G401.6 (cell line): ENCODE results near the gene MAP2K1.

Source experiments
- FAIRE-seq: peaks from 2 replicates; lab custom pipeline; 2012; peaks lifted over from hg19 to GRCh38; lab: Jason Lieb, UNC

The MAP2K1 gene

DNA sequence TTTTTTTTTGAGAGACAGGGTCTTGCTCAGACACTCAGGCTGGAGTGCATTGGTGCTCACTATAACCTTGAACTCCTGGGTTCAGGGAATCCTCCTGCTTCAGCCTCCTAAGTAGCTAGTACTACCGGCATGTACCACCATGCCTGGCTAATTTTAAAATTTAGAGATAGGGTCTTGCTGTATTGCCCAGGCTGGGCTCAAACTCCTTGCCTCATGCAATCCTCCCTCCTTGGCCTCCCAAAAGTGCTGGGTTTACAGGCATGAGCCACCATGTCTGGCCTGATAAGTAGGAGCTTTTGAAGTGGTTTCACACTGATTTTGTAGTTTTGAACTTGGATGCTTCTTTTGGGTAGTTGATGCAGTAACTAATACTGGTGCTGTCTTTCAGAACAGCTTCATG is 7.8 kb downstream of the MAP2K1 start:
- no peak for FAIRE-seq

DNA sequence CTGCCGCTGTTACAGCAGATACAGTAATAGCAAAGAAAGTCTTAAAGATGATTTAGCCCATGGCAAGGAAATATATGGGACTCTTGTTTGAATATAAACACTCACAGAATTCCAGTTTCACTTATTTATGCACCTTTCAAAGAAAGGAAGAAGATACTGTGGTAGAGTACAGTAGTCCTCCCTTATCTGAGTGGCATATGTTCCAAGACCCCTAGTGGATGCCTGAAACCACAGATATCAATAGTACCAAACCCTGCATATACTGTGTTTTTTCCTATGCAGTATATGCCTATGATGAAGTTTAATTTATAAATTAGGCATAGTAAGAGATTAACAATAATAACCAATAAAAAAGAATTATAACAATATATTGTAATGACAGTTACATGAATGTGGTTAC is 8.2 kb downstream of the MAP2K1 start:
- no peak for FAIRE-seq

DNA sequence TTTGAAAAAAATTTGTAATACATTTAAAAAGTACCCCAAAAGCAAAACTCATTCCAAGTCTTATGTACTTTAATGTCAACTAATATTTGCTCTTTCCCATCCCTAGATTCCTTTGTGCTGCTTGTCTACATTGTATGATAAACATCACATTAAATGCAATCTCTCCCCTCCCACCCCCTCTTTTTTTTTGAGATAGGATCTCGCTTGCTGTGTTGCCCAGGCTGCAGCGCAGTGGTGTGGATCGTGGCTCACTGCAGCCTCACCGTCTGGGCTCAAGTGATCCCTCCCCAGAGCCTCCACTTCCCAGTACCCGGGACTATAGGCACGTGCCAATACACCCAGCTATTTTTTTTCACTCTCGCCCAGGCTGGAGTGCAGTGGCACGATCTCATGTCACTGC is 12.6 kb downstream of the MAP2K1 start:
- FAIRE-seq, result no peak

DNA sequence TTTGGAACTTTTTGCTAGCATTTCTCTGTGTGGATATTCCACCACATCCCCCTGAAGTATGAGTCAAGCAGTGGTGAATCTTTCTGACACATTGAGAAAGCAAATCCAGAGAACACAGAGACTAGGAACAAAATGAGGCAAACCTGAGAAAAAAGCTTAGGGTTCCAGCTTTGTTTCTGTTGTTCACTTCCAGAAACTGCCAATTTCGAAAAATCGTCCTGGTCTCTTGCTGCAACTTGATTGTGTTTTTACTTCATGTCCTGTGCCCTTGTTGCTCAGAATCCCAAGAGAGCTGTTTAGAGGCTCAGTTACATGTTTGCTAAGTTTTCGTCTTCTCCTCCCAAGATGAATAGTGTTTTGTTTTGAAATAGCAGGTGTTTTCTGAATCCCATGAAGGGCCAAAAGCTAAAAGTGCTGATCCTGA is 13.7 kb downstream of the MAP2K1 start:
- FAIRE-seq, result no peak

DNA sequence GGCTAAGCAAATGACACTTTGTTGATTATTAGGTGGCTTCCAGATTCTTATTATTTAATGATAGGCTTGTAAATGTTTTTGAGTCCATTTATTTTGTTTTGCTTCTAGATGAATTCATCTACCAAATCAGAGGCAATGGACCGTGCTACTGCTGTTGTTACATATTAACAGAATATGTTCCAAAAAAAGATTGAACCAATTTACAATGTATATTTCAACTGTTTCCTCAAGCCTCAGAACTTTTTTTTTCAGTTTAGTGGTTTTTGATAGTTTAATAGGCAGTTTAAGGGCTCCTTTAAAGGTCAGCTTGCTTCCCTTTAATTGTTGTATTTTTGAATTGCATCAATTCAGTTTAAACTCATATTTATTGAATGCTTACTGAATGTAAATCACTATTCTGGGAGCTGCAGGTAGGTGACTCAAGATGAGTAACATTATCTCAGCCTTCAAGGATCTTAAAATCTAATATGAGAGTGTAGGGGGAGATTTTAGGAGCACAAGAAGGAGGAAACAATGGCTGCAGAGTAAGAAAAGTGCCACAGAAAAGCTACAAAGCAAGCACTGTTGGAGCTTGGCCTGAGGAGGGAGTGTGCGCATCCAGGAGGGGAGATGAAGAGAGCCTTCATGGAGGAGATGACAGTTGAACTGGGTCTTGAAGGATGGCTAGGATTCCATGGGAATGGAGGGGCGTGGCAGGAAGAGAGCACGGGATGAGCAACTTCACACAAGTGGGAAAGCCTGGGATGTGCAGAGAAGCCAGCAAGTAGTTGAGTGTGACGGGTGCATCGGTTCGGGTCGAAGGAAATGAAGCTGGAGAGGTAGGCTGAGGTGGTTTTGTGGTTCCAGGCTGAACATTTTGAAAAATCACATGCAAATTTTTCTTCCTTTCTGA is 14.7 kb downstream of the MAP2K1 start:
- FAIRE-seq, result no peak

DNA sequence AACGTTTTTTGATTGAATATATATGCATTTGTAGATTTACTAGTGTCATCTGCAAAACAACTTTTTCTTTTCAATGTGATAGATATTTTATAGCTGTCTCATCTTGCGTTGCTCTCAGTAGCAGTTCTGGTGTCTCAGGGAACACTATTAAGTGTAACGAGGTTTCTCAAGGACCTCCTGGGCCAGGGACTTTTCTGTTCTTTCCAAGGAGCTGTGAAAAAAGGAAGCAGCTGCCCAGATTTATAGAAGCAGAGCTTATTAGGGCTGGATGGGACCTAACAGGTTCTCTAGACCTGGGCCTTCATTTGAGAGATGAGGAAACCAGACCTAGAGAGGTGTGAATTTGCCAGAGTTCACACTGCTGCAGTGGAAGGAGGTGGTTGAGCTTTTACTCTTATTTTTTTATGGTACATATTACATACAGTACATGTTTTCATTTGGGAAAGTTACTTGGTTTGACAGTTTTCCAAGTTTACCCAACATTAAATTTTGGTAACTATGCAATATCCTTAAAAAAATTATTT is 16.1 kb downstream of the MAP2K1 start:
- FAIRE-seq, result no peak

DNA sequence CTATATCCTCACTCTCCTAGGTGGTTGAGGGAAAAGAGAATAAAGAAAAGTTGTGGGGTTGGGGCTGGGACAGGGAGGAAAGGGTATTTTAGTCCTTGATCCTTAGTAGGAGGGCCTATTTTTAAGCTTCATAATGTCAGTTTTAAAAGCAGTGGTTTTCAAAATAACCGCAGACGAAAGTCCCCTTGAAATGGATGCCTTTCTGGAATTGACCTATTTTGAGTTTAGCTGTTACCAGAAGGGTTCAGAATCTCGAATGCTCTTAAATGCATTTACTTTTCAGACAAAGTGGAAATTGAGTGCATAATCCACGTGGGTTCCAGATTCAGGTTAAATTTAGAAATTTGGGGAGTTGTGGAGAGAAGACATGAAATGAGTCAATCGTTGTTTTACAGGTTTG is 16.6 kb downstream of the MAP2K1 start:
- no peak for FAIRE-seq

DNA sequence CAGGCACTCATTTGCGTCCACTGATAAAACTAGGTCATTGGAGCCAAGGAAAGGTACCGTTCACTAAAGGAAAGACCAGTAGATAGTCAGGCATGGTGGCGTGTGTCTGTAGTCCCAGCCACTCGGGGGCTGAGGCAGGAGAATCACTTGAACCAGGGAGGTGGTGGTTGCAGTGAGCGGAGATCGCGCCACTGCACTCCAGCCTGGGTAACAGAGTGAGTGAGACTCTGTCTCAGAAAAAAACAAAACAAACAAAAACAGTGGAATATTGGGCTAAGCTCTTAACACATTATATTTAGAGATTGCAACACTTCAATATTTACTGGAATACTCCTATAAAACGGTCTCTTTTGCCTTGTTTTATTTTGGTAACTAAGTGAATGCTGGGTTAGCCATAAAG is 17.4 kb downstream of the MAP2K1 start:
- FAIRE-seq, result no peak

DNA sequence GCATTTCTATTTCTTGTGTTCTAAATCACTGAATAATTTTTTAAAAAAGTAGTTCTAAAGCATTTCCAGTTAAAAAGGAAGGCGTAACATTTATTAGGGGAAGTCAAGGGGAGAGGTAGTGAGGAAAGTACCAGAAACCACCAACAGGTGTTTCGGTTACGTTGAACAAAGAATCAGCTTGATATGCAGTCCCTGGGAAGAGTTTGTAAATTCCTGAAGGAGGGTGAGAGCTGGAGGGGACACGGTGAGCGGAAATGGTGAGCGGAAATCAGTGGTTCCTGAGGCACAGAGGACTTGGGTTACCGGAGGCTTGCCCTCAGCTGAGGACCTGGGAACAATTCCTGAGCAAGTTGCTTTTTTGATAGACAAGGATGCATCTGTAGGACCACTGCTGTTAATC is 17.8 kb downstream of the MAP2K1 start:
- no peak for FAIRE-seq

DNA sequence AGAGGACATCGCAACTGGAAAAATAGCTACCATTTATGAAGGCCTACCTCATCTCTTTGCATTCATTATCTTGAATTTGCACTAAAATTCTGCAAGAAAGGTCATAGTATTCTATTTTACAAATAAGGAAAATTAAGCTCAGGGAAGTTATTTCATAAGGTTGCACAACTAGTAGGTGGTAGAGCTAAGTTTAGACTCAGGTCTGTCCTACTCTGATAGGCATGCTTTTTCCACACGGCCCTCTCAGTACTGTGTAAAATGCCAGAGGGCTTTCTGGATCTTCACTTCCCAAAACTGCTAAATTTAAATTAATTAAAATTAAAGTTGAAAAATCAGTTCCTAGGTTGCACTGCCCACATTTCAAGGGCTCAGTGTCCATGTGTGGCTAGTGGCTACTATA is 18.3 kb downstream of the MAP2K1 start:
- FAIRE-seq, result no peak

DNA sequence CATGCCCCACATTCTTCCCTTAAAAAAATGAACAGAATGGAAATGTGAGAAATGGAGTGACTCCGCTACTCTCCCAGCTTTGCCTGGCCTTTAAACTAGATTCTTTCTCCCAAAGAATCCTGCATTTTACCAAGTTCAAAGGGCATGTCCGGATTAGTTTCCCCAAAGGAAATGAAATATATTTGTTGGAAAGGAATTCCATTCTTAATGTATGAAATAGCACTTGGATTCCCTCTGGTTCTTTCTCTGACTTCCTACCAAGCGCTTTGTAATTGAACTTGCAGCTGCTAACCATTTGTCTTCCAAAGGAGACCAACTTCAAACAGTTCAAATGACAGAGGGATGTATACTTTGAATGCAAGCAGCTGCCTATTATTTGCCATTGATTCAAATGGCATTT is 18.9 kb downstream of the MAP2K1 start:
- FAIRE-seq, result no peak

DNA sequence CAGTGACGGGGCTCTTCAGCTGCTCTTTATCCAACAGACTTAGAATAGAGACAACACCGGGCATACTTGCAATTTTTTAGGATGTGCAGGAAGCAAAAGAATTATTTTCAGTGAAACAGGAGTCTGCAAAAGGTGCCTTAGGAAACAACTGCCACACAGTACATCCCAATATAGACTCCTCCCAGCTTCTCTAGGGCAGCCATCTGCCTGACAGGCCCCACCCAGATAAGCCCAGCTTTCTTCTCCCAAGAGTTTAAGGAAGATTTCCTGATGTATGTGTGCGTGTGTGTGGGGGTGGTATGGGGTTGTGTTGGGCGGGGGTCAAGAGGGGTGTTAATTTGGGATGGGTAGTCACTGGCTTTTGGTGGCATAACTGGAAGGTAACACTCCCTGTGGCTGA is 21.5 kb downstream of the MAP2K1 start:
- no peak for FAIRE-seq

DNA sequence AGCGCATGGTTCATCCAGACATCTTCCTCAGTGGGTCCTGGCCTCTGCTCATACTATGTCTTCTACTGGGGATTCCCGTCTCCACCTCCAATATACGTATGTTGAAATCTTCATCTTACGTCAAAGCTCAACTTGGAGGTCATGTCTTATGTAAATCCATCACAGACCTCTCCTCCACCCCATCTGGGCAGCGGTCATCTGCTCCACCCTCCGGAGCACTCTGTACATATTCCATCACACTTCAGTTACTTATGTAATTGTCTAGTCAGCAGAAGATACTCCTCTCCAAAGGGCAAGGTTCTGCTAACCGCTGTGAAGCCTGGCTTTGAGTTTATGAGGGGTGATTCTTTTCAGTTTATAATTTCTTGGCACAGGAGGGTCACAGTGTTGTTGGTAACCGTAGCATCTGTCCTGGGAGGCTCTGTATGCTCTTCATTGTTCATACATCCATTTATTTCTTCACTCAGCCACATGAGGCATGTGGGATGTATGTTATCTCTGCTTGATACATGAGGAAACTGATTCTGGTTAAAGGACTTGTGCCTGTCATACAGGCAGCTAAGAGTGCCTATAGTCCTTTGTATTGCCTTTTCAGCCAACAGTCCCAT is 22.1 kb downstream of the MAP2K1 start:
- no peak for FAIRE-seq

DNA sequence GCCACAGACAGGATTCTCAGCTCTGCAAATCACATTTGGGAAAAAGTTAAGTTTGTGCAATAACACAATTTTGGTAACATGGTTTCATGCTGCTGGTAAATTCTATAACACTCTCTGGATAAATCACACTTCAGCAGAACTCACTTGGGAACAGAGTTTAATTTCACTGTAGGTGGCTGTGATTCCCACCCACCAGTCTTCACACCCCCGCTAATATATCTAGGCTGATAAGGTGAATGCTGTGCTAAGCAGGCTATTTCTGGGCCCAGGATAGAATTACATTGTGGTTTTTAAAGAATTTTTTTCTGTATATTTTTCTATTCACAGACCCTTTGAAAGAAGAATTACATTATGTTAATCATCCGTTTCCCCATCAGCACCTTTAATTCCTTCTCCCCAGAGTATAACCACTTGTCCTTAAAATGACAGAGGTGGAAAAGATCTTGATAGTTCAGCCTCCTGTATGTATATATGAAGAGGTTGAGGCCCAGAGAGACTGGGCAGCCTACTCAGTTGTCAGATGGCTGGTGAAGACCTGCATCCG is 22.9 kb downstream of the MAP2K1 start:
- no peak for FAIRE-seq

DNA sequence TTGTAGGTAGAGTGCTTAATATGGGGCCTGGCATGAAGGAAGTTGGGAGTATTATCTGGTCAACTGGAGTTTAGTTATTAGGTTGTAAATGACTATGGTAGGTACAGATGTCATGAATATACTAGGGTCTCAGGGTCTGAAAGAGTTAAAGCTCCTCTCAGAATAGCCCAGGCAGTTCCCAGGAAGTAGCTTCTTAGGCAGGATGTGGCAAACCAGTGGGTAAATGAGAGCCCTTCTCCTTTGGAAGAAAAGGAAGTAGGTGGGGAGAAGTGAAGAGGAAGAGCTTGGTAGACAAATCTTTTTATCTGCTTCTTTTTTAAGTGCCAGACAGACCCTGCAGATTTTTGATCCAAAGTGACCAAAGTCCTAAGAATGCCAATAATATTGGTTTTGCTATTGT is 24.5 kb downstream of the MAP2K1 start:
- FAIRE-seq, result no peak

DNA sequence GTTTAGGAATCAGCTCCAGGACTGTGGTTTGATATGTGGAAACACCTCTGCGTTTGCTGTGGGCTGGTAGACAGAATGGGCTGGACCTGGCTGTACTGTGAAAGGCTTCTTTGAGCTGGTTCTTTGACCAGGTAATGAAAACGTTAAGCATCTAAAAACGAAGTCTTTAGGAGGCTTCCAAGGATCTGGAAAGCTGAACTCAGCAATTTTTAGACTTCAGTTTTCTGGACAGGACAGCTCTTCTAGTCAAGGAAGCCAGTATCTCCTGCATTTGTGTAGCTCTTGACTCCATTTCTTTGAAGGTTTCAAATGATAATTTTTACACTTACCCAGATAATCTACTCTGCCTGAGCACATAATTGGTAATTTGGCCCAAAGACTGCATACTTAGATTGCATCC is 25.5 kb downstream of the MAP2K1 start:
- FAIRE-seq, result no peak

DNA sequence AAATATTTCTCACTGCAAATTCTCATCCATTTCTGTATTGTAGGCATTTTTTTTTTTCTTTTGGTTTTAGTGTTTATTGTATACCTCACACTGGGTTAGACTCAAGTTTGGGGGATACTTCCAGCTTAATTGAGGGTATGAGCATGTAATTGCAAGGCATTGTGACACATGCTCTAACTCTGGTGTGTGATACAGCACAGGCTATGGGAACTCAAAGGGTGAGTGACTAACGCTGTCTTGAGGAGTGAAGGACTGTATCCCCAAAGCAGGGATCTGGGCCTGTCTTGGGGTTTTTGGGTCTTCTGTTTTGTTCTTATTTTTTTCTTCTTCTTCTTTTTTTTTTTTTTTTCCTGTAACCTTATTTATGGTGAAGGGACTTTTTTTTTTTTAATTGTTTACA is 26.9 kb downstream of the MAP2K1 start:
- no peak for FAIRE-seq

DNA sequence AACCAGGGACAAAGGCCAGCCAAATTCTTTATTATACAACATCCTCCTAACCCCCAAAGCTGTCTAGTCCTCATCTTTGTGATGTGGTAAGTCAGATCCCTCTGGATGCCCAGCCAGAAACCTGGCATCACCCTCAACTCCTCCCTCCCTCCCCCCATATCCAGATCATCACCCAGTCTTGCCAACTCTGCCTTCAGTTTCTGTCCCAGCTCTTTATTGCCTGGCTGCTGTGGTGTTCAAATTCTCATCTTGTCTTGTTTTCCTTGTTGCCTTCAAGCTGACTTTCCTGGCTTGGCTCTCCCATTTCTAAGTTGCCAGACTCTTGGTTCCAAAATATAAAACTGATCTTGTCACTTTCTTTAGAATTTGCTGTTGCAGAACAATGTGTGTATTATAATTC is 28.6 kb downstream of the MAP2K1 start:
- FAIRE-seq, result no peak

DNA sequence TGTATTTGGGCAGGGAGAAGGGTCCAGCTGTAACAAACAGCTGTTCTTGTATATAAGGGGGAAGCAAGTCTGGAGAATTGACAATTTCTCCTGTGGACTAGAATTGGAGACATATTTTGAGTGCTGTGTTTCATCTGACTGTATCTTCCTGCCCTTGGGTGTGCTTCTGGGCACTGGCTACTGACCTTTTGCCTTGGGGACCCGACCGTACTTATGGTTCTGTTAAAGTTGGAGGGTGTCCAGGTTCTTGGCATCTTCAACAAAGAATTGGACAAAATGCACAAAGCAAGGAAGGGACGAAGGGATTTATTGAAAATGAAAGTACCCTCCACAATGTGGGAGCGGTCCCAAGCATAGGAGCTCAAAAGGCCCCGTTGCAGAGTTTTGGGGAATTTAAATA is 31.0 kb downstream of the MAP2K1 start:
- FAIRE-seq, result no peak

DNA sequence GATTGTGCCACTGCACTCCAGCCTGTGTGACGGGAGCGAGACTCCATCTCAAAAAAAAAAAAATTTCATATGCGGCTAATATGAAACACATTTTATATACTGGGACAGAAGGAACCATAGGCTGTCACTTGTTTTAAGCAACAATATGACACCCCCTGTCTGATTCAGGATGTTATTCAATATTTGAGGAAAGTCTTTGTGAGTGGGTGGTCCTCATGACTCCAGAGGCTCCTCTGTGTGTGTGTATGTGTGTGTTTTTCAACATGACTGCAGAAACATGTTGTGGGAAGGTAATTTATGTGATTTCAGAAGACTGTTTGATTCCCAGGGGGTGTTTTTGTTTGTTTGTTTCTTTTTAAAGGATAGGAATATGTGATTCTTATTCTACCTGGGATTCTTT is 32.8 kb downstream of the MAP2K1 start:
- no peak for FAIRE-seq

DNA sequence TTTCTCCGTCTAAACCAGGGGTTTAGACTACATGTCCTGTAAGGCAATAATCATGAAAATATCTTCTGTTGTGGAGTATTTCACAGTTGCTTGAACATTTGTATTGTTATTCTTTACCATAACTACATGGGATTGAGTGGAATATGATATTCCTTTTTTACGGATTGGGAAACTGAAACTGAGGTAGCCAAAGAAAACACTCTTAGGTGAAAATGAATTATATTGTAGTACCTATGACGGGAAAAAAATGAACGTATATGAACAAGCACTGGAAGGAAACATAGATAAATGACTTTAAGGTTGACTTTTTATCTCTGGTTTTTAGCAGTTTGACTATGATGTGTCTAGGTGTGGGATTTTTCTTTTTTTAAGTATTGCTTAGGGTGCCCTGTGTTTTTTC is 35.6 kb downstream of the MAP2K1 start:
- no peak for FAIRE-seq

DNA sequence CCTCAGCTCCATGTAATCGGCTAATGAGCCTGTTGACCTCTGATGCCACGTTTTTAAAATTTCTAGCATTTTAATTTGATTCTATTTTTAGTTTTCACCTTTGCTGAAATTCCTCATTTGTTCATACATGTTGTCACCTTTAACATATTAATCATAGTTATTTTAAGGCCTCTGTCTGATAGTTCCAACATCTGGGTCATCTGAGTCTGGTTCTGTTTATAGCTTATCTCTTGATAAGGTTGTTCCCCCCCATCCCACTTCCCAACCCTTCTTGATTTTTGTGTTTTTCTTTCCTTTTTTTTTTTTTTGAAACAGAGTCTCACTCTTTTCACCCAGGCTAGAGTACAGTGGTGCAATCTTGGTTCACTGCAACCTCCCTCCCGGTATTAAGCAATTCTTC is 36.4 kb downstream of the MAP2K1 start:
- FAIRE-seq, result no peak

DNA sequence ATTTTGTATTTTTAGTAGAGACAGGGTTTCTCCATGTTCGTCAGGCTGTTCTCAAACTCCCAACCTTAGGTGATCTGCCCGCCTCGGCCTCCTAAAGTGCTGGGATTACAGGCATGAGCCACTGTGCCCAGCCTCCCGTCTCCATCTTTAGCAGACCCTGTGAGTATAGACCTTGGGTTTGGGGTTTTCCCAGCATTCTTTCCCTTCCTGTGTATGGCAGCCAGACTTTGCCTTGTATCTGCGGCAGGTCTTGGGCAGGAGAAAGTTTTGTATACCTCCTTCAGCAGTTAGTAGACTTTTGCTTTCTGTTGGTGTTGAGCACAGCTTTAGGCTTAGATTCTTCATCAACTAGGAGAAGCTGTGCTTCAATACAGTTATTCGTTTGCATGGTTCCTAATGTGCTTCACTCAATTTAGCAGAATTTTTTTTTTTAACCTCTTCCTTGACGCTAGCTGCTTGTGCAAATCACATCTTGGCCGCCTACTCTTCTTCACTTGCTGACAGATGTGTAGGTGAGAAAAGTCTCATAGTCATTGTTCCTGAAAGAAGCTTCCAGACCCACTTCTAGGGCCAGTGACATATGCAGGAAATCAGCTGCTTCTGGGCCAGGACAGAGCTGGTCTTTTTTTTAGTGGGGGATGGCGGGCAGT is 38.4 kb downstream of the MAP2K1 start:
- FAIRE-seq, result no peak
